ENCODE data around the gene ALDH7A1.
"Not testable (repeated sequence)": the region's sequence is repeated elsewhere in the genome, so short reads cannot be mapped to it uniquely, and the experiment has no call there.

The ALDH7A1 gene

GRCh38 chr5:126594748-126595485, at the start of gene ALDH7A1:
ALDH7A1 (minus strand) TSS chr5:126595219; CDS start chr5:126595198, 21 bp downstream.
- peak; percentile 49 to 94 (median 82) for DNase-seq

- no peak for DNase-seq
These were observed 46.4 kb upstream of the ALDH7A1 start for GRCh38 chr5:126641387-126641786.

GRCh38 chr5:126640866-126641265, 45.8 kb upstream of the ALDH7A1 start:
- DNase-seq = no peak

- no peak for DNase-seq
These were observed 41.9 kb upstream of the ALDH7A1 start for GRCh38 chr5:126636956-126637355.

- DNase-seq = no peak
These were observed 40.6 kb upstream of the ALDH7A1 start for GRCh38 chr5:126635585-126635984.

- no peak for DNase-seq
These were observed 38.5 kb upstream of the ALDH7A1 start for GRCh38 chr5:126633552-126633951.

- no peak for DNase-seq
These were observed 36.9 kb upstream of the ALDH7A1 start for GRCh38 chr5:126631920-126632319.

- DNase-seq = no peak
These were observed 33.1 kb upstream of the ALDH7A1 start for GRCh38 chr5:126628102-126628501.

- DNase-seq = no peak
These were observed 29.5 kb upstream of the ALDH7A1 start for GRCh38 chr5:126624534-126624933.

GRCh38 chr5:126619781-126620180, 24.8 kb upstream of the ALDH7A1 start:
- DNase-seq = no peak

GRCh38 chr5:126617603-126618002, 22.6 kb upstream of the ALDH7A1 start:
- not testable (repeated sequence) for DNase-seq

- DNase-seq = no peak
These were observed 20.3 kb upstream of the ALDH7A1 start for GRCh38 chr5:126615286-126615685.

- DNase-seq = no peak
These were observed 19.0 kb upstream of the ALDH7A1 start for GRCh38 chr5:126613941-126614592.

- DNase-seq = no peak
These were observed 15.6 kb upstream of the ALDH7A1 start for GRCh38 chr5:126610616-126611015.

- no peak for DNase-seq
These were observed 15.1 kb upstream of the ALDH7A1 start for GRCh38 chr5:126610160-126610559.

GRCh38 chr5:126605525-126605924, 10.5 kb upstream of the ALDH7A1 start:
- DNase-seq = no peak

- no peak for DNase-seq
These were observed 8.5 kb upstream of the ALDH7A1 start for GRCh38 chr5:126603402-126603991.

GRCh38 chr5:126600631-126601511, 5.9 kb upstream of the ALDH7A1 start, which contains the start of gene PHAX:
PHAX (plus strand) TSS chr5:126600947; CDS start chr5:126600963, 16 bp downstream.
- DNase-seq = peak; percentile 22 to 84 (median 65)

- DNase-seq = peak in 3 of 51 donors; percentile 31 to 47 (median 32)
These were observed 5.1 kb upstream of the ALDH7A1 start for GRCh38 chr5:126599971-126600630.

- no peak for DNase-seq
These were observed 4.5 kb upstream of the ALDH7A1 start for GRCh38 chr5:126599499-126599898.

- DNase-seq = no peak
These were observed 2.1 kb upstream of the ALDH7A1 start for GRCh38 chr5:126597156-126597555.

Data from hypothalamus (tissue), 51 donors.